ENCODE measurements around the gene GARIN5B. TPM values are rescaled to one million over a fixed set of nuclear protein-coding genes. Genes with fewer than 3 reads are reported as not detected.

The GARIN5B gene
- polyA plus RNA-seq, 2 of the 4 experiments (the other 2 are of a cell fraction), result 0.05 TPM; not detected in 1

DNA sequence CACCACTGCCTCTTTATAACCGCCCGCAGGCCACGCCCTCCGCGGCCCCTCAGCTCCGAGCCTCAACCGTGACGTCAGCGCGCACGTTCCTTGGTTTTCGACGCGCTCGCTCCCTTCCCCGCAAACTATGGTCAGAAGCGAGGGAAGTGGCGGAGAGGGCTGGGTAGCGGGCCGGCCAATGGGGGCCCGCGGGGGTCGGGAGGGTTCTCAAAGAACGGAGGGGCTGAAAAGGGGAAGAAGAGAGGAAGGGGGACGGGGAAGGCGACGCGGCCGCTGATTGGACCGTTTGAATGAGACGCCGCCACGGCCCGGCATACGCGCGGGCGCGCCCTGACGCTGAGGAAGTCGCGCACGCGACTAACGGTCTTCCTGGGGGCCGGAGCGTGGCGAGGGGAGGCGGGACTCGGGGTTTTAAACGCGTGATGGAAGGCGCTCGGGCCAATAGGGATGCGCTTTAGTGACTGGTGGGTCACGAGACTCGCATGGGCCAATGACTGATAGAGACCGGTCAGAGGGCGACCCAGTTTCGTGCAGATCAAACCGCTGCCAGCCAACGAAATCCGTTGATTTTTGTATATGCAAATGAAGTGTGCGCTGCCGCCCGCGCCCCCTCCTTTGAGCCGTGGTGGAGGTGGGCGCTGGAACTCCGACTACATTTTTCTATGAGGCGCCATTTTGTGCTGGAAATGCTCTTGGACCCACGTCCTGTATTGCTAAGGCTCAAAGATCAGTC, 44.9 kb upstream of the GARIN5B start (continued):
- TF ChIP-seq, protein P1, sequence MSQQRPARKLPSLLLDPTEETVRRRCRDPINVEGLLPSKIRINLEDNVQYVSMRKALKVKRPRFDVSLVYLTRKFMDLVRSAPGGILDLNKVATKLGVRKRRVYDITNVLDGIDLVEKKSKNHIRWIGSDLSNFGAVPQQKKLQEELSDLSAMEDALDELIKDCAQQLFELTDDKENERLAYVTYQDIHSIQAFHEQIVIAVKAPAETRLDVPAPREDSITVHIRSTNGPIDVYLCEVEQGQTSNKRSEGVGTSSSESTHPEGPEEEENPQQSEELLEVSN (IDR thresholded peaks at IDR 0.05; ENCODE audit: borderline replicate concordance, low read depth), result peak; percentile 95
- TF ChIP-seq ZC3H11A (IDR thresholded peaks at IDR 0.05) (no peak), RARB (CRISPR knock-in tag; IDR thresholded peaks at IDR 0.05) (no peak), ZNF302 (CRISPR knock-in tag; IDR thresholded peaks at IDR 0.05) (no peak), CEBPB (IDR thresholded peaks at IDR 0.05) (no peak), EP300 (IDR thresholded peaks at IDR 0.05) (no peak), EHF (CRISPR knock-in tag; IDR thresholded peaks at IDR 0.05) (0 out of 2 replicates have a peak, but pooled peaks have one; percentile 6), TP53 (CRISPR knock-in tag; IDR thresholded peaks at IDR 0.05) (no peak), ZSCAN20 (CRISPR knock-in tag; IDR thresholded peaks at IDR 0.05) (no peak), JUN (IDR thresholded peaks at IDR 0.05) (peak in 1 of 2 experiments; percentile 71; a peak in 2 of 5 replicates), NFE2L2 (conservative IDR thresholded peaks at IDR 0.05; ENCODE audit: low read length) (no peak), HOXA7 (CRISPR knock-in tag; IDR thresholded peaks at IDR 0.05) (no peak), GATA3 (IDR thresholded peaks at IDR 0.05; ENCODE audit: borderline replicate concordance) (no peak), HOXB13 (CRISPR knock-in tag; IDR thresholded peaks at IDR 0.05; ENCODE audit: low read depth) (peak; percentile 12; the same call in 1 of the 2 replicates), KDM5A (IDR thresholded peaks at IDR 0.05) (no peak), MYC (IDR thresholded peaks at IDR 0.05; ENCODE audit: borderline replicate concordance, low read length) (peak; percentile 94), HOXB5 (CRISPR knock-in tag; IDR thresholded peaks at IDR 0.05) (peak; percentile 66; the same call in 1 of the 2 replicates), JUNB (IDR thresholded peaks at IDR 0.05) (no peak), POLR2AphosphoS2 (conservative IDR thresholded peaks at IDR 0.05; ENCODE audit: low read length) (no peak), PHF8 (IDR thresholded peaks at IDR 0.05; ENCODE audit: borderline replicate concordance, low read depth) (no peak), HDAC2 (IDR thresholded peaks at IDR 0.05) (no peak), SMC3 (IDR thresholded peaks at IDR 0.05) (no peak), SREBF2 (IDR thresholded peaks at IDR 0.05) (no peak), ZFP36 (IDR thresholded peaks at IDR 0.05; ENCODE audit: borderline replicate concordance, partially characterized antibody) (no peak), NR3C1 (IDR thresholded peaks at IDR 0.05) (no peak), CHD2 (IDR thresholded peaks at IDR 0.05; ENCODE audit: low read length, partially characterized antibody) (no peak), BHLHE40 (IDR thresholded peaks at IDR 0.05; ENCODE audit: low read depth, low read length) (peak; percentile 94), MAZ (IDR thresholded peaks at IDR 0.05; ENCODE audit: borderline replicate concordance, low read depth, low read length) (peak; percentile 92; the same call in 1 of the 2 replicates), POLR2A (IDR thresholded peaks at IDR 0.05; ENCODE audit: low read length) (no peak), FOSL2 (IDR thresholded peaks at IDR 0.05) (no peak), FOSL2 (CRISPR knock-in tag; IDR thresholded peaks at IDR 0.05) (no peak), FOXS1 (CRISPR knock-in tag; IDR thresholded peaks at IDR 0.05) (no peak), RFX5 (IDR thresholded peaks at IDR 0.05) (peak; percentile 57; the same call in 1 of the 2 replicates), TFCP2L1 (CRISPR knock-in tag; IDR thresholded peaks at IDR 0.05) (peak; percentile 83), CHD4 (IDR thresholded peaks at IDR 0.05; ENCODE audit: borderline replicate concordance) (no peak)
- TF ChIP-seq, protein P2, sequence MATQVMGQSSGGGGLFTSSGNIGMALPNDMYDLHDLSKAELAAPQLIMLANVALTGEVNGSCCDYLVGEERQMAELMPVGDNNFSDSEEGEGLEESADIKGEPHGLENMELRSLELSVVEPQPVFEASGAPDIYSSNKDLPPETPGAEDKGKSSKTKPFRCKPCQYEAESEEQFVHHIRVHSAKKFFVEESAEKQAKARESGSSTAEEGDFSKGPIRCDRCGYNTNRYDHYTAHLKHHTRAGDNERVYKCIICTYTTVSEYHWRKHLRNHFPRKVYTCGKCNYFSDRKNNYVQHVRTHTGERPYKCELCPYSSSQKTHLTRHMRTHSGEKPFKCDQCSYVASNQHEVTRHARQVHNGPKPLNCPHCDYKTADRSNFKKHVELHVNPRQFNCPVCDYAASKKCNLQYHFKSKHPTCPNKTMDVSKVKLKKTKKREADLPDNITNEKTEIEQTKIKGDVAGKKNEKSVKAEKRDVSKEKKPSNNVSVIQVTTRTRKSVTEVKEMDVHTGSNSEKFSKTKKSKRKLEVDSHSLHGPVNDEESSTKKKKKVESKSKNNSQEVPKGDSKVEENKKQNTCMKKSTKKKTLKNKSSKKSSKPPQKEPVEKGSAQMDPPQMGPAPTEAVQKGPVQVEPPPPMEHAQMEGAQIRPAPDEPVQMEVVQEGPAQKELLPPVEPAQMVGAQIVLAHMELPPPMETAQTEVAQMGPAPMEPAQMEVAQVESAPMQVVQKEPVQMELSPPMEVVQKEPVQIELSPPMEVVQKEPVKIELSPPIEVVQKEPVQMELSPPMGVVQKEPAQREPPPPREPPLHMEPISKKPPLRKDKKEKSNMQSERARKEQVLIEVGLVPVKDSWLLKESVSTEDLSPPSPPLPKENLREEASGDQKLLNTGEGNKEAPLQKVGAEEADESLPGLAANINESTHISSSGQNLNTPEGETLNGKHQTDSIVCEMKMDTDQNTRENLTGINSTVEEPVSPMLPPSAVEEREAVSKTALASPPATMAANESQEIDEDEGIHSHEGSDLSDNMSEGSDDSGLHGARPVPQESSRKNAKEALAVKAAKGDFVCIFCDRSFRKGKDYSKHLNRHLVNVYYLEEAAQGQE (IDR thresholded peaks at IDR 0.05), result no peak
- TF ChIP-seq, protein P3, sequence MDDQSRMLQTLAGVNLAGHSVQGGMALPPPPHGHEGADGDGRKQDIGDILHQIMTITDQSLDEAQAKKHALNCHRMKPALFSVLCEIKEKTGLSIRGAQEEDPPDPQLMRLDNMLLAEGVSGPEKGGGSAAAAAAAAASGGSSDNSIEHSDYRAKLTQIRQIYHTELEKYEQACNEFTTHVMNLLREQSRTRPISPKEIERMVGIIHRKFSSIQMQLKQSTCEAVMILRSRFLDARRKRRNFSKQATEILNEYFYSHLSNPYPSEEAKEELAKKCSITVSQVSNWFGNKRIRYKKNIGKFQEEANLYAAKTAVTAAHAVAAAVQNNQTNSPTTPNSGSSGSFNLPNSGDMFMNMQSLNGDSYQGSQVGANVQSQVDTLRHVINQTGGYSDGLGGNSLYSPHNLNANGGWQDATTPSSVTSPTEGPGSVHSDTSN (IDR thresholded peaks at IDR 0.05), result peak; percentile 94
- TF ChIP-seq, protein P4, sequence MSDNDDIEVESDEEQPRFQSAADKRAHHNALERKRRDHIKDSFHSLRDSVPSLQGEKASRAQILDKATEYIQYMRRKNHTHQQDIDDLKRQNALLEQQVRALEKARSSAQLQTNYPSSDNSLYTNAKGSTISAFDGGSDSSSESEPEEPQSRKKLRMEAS (IDR thresholded peaks at IDR 0.05), result peak; percentile 99
- TF ChIP-seq, protein P5, sequence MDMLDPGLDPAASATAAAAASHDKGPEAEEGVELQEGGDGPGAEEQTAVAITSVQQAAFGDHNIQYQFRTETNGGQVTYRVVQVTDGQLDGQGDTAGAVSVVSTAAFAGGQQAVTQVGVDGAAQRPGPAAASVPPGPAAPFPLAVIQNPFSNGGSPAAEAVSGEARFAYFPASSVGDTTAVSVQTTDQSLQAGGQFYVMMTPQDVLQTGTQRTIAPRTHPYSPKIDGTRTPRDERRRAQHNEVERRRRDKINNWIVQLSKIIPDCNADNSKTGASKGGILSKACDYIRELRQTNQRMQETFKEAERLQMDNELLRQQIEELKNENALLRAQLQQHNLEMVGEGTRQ (IDR thresholded peaks at IDR 0.05), result peak; percentile 96
- TF ChIP-seq, protein P6, sequence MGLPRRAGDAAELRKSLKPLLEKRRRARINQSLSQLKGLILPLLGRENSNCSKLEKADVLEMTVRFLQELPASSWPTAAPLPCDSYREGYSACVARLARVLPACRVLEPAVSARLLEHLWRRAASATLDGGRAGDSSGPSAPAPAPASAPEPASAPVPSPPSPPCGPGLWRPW (IDR thresholded peaks at IDR 0.05), result no peak

Measured in A549 (cell line).